Esophagus (tissue), 2 donors: ENCODE data around the gene THRB. TPM values are rescaled to one million over a fixed set of nuclear protein-coding genes. Genes with fewer than 3 reads are reported as not detected.

Source experiments
- H3K27ac ChIP-seq, 2 donors: one replicate each; pipeline ENCODE4 v1.5.1; 2013; ENCODE audit warnings: low read depth in 2 of 2, mild to moderate bottlenecking in 2 of 2, inconsistent platforms in 1 of 2, low read length in 1 of 2, moderate library complexity in 1 of 2
- H3K27me3 ChIP-seq, 2 donors: one replicate each; pipeline ENCODE4 v1.6.1; 2013; ENCODE audit warnings: low read length in 2 of 2, control low read depth in 1 of 2, mild to moderate bottlenecking in 1 of 2; ENCODE audit not compliant: insufficient read depth in 2 of 2, control insufficient read depth in 1 of 2
- H3K36me3 ChIP-seq, 2 donors: one replicate each; pipeline ENCODE4 v1.6.1; 2013; ENCODE audit warnings: low read length in 1 of 2; ENCODE audit not compliant: control insufficient read depth in 2 of 2, insufficient read depth in 2 of 2
- H3K4me1 ChIP-seq, 2 donors: one replicate each; pipeline ENCODE4 v1.6.1; 2013; ENCODE audit warnings: low read length in 1 of 2; ENCODE audit not compliant: control insufficient read depth in 2 of 2, insufficient read depth in 2 of 2
- H3K4me3 ChIP-seq, 2 donors: one replicate each; pipeline ENCODE4 v1.5.1; 2013; ENCODE audit warnings: low read length in 2 of 2, mild to moderate bottlenecking in 2 of 2, low read depth in 1 of 2, moderate library complexity in 1 of 2
- H3K9me3 ChIP-seq, 2 donors: one replicate each; pipeline ENCODE4 v1.6.1; 2013; ENCODE audit warnings: mild to moderate bottlenecking in 2 of 2, low read depth in 1 of 2, low read length in 1 of 2, moderate library complexity in 1 of 2; ENCODE audit not compliant: control insufficient read depth in 2 of 2, insufficient read depth in 1 of 2
- WGBS, 2 donors: extraction: QIAGEN DNeasy Blood & Tissue Kit; methylation state at CpG; one replicate each; pipeline ENCODE4 v1.1.7; 2013; 5-methylcytosine and 5-hydroxymethylcytosine counted together
- polyA plus RNA-seq, 2 donors: library from polyadenylated mRNA; stranded (reverse); fragments of 200-250 nt; gene quantifications; one replicate each; pipeline ENCODE4 v1.2.3, GENCODE V29; 2013
- donor health status: healthy with polysubstance abuse.
- donor health status: Bipolar disorder and iron deficiency.

The THRB gene
- polyA plus RNA-seq, 2 donors = 1.4 to 2.5 TPM

DNA sequence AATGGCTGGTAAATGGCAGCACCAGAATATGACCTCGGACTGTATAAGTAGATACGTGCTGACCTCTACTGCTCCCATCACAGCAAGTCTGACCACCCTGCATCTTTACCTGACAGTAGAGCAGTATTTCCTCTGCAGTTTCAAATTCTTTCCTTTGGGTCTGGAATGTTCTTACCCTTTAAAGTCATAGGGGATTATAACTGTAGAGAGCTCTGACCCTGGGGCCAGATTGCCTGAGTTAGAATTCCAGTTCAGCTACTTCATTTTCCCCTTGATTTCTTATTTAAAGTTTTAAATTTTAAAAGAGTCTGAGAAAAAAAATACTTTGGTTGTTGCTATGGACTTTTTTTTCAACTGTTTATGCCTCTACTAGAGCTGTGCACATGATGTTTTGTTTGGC, 311.9 kb downstream of the THRB start:
- H3K9me3 ChIP-seq = no peaks in the 10 kb centered on the region
- no peaks in the 10 kb centered on the region for H3K36me3 ChIP-seq
- no peaks in the 10 kb centered on the region for H3K27me3 ChIP-seq
- WGBS, 2 donors = 89 to 92% methylated on average over 2 of the region's 2 CpGs
- no peak overlapping the region for H3K27ac ChIP-seq
- no peak overlapping the region for H3K4me3 ChIP-seq
- H3K4me1 ChIP-seq = no peaks in the 10 kb centered on the region

DNA sequence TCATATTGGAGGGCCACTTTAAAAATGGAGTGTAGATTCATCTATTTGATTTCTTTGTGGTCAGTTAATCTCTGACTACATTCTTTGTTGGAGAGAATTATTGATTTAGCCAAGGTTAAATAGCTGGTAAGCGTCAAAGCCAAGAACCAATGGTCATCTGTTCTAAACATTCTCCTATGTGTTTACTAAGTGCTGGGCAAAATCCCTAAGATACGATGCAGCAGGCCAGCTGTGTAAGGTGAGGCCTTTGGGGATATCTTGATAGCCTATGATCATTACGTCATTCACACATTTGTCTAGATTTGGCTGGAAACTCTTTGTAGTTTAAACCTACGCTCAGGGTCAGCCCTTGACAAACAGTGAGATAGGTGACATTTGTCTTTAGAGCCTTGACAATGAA, 313.4 kb downstream of the THRB start:
- Histone ChIP-seq H3K27ac (no peak overlapping the region), H3K4me1 (no peaks in the 10 kb centered on the region), H3K36me3 (no peaks in the 10 kb centered on the region), H3K4me3 (no peak overlapping the region), H3K9me3 (no peaks in the 10 kb centered on the region), H3K27me3 (no peaks in the 10 kb centered on the region)
- WGBS, 2 donors = 78 to 85% methylated on average over 4 of the region's 4 CpGs

DNA sequence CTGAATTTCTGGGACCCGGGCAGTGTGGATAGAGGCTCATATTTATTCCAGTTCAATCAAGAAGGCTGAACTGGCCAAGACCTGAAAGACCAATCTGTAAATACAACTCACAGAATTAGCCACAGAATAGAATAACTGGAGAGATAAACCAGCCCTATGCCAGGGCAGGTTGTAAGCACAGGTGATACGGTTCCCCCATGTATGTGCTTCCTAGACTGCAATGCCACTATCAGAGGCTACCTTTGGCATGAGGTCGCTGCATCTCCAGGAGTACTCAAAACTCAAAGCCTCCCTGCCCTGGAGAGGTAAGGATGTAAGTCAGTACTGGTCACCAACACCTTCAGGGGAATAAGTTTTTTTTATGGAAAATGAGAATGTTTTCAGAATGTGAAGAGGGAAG, 314.0 kb downstream of the THRB start:
- no peaks in the 10 kb centered on the region for H3K36me3 ChIP-seq
- no peaks in the 10 kb centered on the region for H3K4me1 ChIP-seq
- no peaks in the 10 kb centered on the region for H3K9me3 ChIP-seq
- no peaks in the 10 kb centered on the region for H3K27me3 ChIP-seq
- H3K27ac ChIP-seq = no peak overlapping the region
- no peak overlapping the region for H3K4me3 ChIP-seq
- WGBS, 2 donors = 81 to 93% methylated on average over 3 of the region's 3 CpGs

DNA sequence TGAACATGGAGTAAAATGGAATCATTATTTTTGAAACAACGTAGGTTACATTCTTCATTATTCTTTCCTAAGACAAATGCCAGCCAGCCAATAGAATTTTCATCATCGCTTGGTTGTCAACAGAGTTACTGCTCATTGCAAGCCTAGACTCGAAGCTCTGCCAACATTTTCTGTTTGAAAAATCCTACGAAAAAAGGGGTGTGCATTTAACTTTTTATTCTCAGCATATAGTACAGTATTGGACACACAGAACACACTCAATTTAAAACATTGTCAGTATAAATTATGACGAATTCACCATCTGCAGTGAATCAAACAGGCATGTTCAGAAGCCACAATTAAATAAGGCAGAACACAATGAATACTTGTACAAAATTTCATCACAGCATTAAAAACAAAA, 317.4 kb downstream of the THRB start:
- Histone ChIP-seq H3K36me3 (no peaks in the 10 kb centered on the region), H3K9me3 (no peaks in the 10 kb centered on the region), H3K4me1 (no peaks in the 10 kb centered on the region), H3K27me3 (no peaks in the 10 kb centered on the region), H3K4me3 (no peak overlapping the region), H3K27ac (no peak overlapping the region)
- WGBS, 2 donors = 47 to 62% methylated on average over 5 of the region's 5 CpGs

DNA sequence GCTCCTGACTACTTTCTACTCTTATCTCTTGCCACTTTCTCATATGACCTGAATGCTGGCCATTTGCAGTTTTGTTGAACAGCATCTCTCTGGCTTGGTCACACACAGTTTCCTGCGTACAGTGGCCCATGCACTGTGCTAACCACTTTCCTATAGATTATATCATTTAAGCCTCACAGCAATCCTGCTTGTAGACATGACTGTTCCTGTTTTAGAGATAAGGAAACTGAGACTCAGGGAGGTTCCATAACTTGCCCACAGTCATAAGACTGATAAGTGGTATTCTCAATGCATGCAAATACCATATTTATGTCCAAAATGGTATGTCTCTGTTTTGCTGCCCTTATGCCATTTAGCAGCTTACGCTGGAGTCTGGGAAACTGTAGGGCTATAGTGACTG, 320.0 kb downstream of the THRB start:
- WGBS, 2 donors = 95% methylated on average over 2 of the region's 2 CpGs
- no peak overlapping the region for H3K27ac ChIP-seq
- H3K9me3 ChIP-seq = no peaks in the 10 kb centered on the region
- no peaks in the 10 kb centered on the region for H3K36me3 ChIP-seq
- H3K27me3 ChIP-seq = no peaks in the 10 kb centered on the region
- H3K4me1 ChIP-seq = no peaks in the 10 kb centered on the region
- H3K4me3 ChIP-seq = no peak overlapping the region

DNA sequence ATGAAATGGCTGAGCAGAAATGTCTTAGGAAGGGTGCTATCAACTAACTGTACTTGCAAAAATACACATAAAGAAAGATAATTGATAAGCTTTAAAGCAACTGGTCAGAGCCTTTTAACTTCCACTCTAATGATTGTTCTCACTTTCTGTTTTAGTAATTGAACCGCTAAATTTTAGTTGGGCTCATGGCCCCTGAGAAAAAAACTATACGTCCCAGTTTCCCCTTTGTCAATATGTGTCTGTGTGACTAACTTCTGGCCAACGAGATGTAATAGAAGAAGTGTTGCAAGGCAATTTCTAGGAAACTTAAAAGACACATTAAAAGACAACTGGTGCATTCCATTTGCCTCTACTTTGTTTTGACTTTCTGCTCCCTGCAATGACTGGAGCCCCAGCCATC, 325.7 kb downstream of the THRB start:
- Histone ChIP-seq H3K4me1 (no peaks in the 10 kb centered on the region), H3K36me3 (no peaks in the 10 kb centered on the region), H3K4me3 (no peak overlapping the region), H3K27ac (no peak overlapping the region), H3K27me3 (no peaks in the 10 kb centered on the region), H3K9me3 (no peaks in the 10 kb centered on the region)
- WGBS, 2 donors = 81 to 89% methylated on average over 3 of the region's 3 CpGs

DNA sequence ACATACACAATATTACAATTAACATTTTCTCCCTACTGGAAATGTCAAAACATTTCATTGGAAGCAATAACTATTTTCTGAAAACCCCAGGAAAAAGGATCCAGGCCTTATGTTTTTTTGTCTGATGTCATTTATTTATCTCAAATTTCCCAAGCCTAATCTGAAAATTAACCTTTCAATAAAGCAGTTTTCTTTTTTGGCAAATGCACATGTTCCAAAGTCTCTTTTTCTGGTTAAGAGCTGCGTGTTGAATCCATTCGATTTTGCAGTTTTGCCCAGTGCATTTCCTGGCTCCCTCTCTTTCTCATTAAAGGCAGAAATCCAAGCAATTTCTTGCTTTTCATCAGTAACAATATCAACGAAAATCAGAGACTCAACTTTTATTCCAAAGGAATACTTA, 327.2 kb downstream of the THRB start:
- Histone ChIP-seq H3K4me1 (no peaks in the 10 kb centered on the region), H3K27me3 (no peaks in the 10 kb centered on the region), H3K36me3 (no peaks in the 10 kb centered on the region), H3K27ac (no peak overlapping the region), H3K4me3 (no peak overlapping the region), H3K9me3 (no peaks in the 10 kb centered on the region)
- WGBS, 2 donors = 60 to 65% methylated on average over 3 of the region's 3 CpGs

DNA sequence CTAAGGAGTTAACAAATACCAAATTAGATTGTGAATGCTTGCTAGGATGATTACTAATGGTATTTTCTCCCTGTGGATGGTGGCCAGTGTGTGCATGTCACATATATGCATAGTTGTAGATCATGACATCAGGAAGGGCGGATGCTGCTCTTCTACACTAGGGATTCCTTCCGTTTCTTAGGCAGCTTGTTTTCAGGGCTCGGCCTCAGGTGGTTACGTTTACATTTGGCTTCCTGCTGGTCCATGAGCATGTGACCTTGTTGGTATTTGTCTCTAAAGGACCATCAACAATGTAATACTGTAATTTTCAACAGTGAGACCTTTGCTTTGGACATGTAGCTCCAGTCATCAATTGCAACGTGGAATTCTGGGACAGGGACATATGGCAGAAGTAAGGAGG, 328.1 kb downstream of the THRB start:
- Histone ChIP-seq H3K36me3 (no peaks in the 10 kb centered on the region), H3K4me1 (no peaks in the 10 kb centered on the region), H3K27ac (no peak overlapping the region), H3K9me3 (no peaks in the 10 kb centered on the region), H3K4me3 (no peak overlapping the region), H3K27me3 (no peaks in the 10 kb centered on the region)
- WGBS, 2 donors = 86 to 87% methylated on average over 5 of the region's 5 CpGs

DNA sequence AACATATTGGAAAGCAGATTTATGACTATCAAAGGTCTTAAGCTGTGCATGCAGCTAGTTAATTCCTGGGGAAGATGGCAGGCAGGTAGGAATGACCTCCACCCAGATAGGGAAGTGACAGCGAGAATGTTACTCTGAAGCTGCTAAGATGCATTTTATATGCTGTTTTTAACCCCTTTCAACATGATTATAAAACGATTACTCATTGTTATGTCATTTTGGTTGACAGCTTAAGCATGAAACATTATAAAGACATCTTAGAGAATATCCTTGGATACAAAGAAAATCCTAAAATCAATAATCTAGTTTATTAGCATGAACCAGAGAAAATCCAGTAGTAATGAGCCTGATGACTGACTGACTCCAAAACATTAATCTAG, 329.1 kb downstream of the THRB start:
- WGBS, 2 donors = 62 to 75% methylated on average over 2 of the region's 2 CpGs
- no peak overlapping the region for H3K4me3 ChIP-seq
- no peaks in the 10 kb centered on the region for H3K4me1 ChIP-seq
- H3K27me3 ChIP-seq = no peaks in the 10 kb centered on the region
- no peak overlapping the region for H3K27ac ChIP-seq
- no peaks in the 10 kb centered on the region for H3K36me3 ChIP-seq
- no peaks in the 10 kb centered on the region for H3K9me3 ChIP-seq

DNA sequence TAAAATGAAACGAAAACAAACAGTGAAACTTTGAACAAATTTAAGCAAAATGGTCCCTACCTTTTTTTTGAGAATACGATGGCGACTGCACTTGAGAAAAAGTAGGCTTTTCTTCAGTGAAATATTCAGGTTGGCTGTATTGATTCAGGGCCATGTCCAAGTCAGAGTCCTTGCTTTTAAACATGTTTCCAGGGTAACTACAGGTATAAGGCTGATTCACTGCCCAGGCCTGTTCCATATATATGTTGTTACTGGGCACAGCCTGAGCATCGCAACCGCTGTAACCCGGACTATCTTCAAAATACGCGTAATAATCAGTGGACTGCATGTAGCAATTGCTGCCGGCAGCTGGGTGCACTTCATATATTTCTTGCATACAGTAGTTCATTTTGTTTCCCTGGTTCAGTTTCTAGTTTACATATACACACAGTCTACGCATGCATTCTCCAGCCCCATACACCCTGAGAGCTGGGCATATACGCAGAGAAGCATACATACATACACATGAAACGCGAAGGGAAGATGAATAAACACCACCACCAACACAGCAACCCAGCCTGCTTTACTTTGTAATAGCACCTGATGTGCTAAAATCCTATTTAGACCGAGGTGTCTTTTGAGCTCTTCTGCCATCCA, 329.6 kb downstream of the THRB start:
- H3K4me3 ChIP-seq = no peak overlapping the region
- H3K27me3 ChIP-seq = no peaks in the 10 kb centered on the region
- no peaks in the 10 kb centered on the region for H3K36me3 ChIP-seq
- H3K27ac ChIP-seq = no peak overlapping the region
- 92 to 94% methylated on average over 14 of the region's 14 CpGs for WGBS, 2 donors
- H3K9me3 ChIP-seq = no peaks in the 10 kb centered on the region
- no peaks in the 10 kb centered on the region for H3K4me1 ChIP-seq
